ENCODE data around the gene MYO19. TPM values are rescaled to one million over a fixed set of nuclear protein-coding genes. Genes with fewer than 3 reads are reported as not detected.
A peak's percentile ranks its signal among the peaks of the same experiment; 100 is the strongest.

Gene MYO19
- total RNA-seq, 2 donors from 2014 or later = 98.8 to 171 TPM

GRCh38 chr17:36544307-36545076 lies 9.8 kb upstream of the MYO19 start, which contains the start of gene GGNBP2:
Gene GGNBP2, plus strand, starts transcription at chr17:36544919. Its CDS starts 806 bp downstream, at chr17:36545725.
- Mint-ChIP-seq H3K36me3 (ENCODE audit: low read depth) (peaks cover 65% of the 10 kb centered on the region), H3K27me3 (no peaks in the 10 kb centered on the region), H3K4me3 (peak within 1 kb of the TSS; percentile 96), H3K27ac (peak within 1 kb of the TSS; percentile 99), H3K4me1 (peaks cover 11% of the 10 kb centered on the region), H3K9me3 (no peaks in the 10 kb centered on the region)
- ATAC-seq (replicated peaks) = peak; percentile 72

- H3K4me1 Mint-ChIP-seq = peaks cover 11% of the 10 kb centered on the region
- no peaks in the 10 kb centered on the region for H3K9me3 Mint-ChIP-seq
- H3K4me3 Mint-ChIP-seq = peak overlapping the region; percentile 96
- ATAC-seq (replicated peaks) = no peak
- peak overlapping the region; percentile 99 for H3K27ac Mint-ChIP-seq
- peaks cover 63% of the 10 kb centered on the region for H3K36me3 Mint-ChIP-seq (ENCODE audit: low read depth)
- H3K27me3 Mint-ChIP-seq = no peaks in the 10 kb centered on the region
These were observed 9.3 kb upstream of the MYO19 start for GRCh38 chr17:36544044-36544306.

GRCh38 chr17:36542755-36543154 lies 8.1 kb upstream of the MYO19 start:
- no peak for ATAC-seq (replicated peaks)
- Mint-ChIP-seq H3K36me3 (ENCODE audit: low read depth) (peaks cover 64% of the 10 kb centered on the region), H3K27me3 (no peaks in the 10 kb centered on the region), H3K27ac (no peak overlapping the region), H3K4me3 (peak overlapping the region; percentile 96), H3K4me1 (peaks cover 9% of the 10 kb centered on the region), H3K9me3 (no peaks in the 10 kb centered on the region)

- Mint-ChIP-seq H3K4me3 (no peak overlapping the region), H3K27ac (no peak overlapping the region), H3K36me3 (ENCODE audit: low read depth) (peaks cover 63% of the 10 kb centered on the region), H3K4me1 (peaks cover 9% of the 10 kb centered on the region), H3K9me3 (no peaks in the 10 kb centered on the region), H3K27me3 (no peaks in the 10 kb centered on the region)
- ATAC-seq (replicated peaks) = no peak
These were observed 6.0 kb upstream of the MYO19 start for GRCh38 chr17:36540696-36541095.

- Mint-ChIP-seq H3K27me3 (no peaks in the 10 kb centered on the region), H3K4me1 (peaks cover 18% of the 10 kb centered on the region), H3K9me3 (no peaks in the 10 kb centered on the region), H3K4me3 (peak overlapping the region; percentile 97), H3K36me3 (ENCODE audit: low read depth) (peaks cover 89% of the 10 kb centered on the region), H3K27ac (peak overlapping the region; percentile 93)
- ATAC-seq (replicated peaks) = peak; percentile 45
These were observed 1.0 kb upstream of the MYO19 start for GRCh38 chr17:36535669-36536081.

- Mint-ChIP-seq H3K27me3 (no peaks in the 10 kb centered on the region), H3K36me3 (ENCODE audit: low read depth) (peaks cover 91% of the 10 kb centered on the region), H3K9me3 (no peaks in the 10 kb centered on the region), H3K4me1 (peaks cover 14% of the 10 kb centered on the region), H3K4me3 (peak overlapping the region; percentile 97), H3K27ac (peak overlapping the region; percentile 93)
- peak; percentile 29 for ATAC-seq (replicated peaks)
These were observed 481 bp downstream of the MYO19 start for GRCh38 chr17:36533935-36534839.

- no peak overlapping the region for H3K27ac Mint-ChIP-seq
- ATAC-seq (replicated peaks) = no peak
- H3K36me3 Mint-ChIP-seq (ENCODE audit: low read depth) = peaks cover 91% of the 10 kb centered on the region
- peaks cover 14% of the 10 kb centered on the region for H3K4me1 Mint-ChIP-seq
- H3K4me3 Mint-ChIP-seq = peak overlapping the region; percentile 97
- H3K27me3 Mint-ChIP-seq = no peaks in the 10 kb centered on the region
- no peaks in the 10 kb centered on the region for H3K9me3 Mint-ChIP-seq
These were observed 2.2 kb downstream of the MYO19 start for GRCh38 chr17:36532435-36532975.

GRCh38 chr17:36529121-36529520 lies 5.5 kb downstream of the MYO19 start:
- no peak for ATAC-seq (replicated peaks)
- H3K27me3 Mint-ChIP-seq = no peaks in the 10 kb centered on the region
- peak overlapping the region; percentile 21 for H3K27ac Mint-ChIP-seq

GRCh38 chr17:36527621-36528250 lies 6.9 kb downstream of the MYO19 start:
- Mint-ChIP-seq H3K27ac (no peak overlapping the region), H3K4me3 (no peak overlapping the region), H3K36me3 (ENCODE audit: low read depth) (peaks cover 89% of the 10 kb centered on the region), H3K27me3 (no peaks in the 10 kb centered on the region), H3K9me3 (peaks cover 3% of the 10 kb centered on the region), H3K4me1 (peaks cover 27% of the 10 kb centered on the region)
- ATAC-seq (replicated peaks) = no peak

More at GRCh38 chr17:36529121-36529520, 5.5 kb downstream of the MYO19 start:
- Mint-ChIP-seq H3K4me1 (peaks cover 31% of the 10 kb centered on the region), H3K36me3 (ENCODE audit: low read depth) (peaks cover 93% of the 10 kb centered on the region), H3K4me3 (no peak overlapping the region), H3K9me3 (peaks cover 3% of the 10 kb centered on the region)

- no peak overlapping the region for H3K4me3 Mint-ChIP-seq
- H3K9me3 Mint-ChIP-seq = peaks cover 3% of the 10 kb centered on the region
- no peaks in the 10 kb centered on the region for H3K27me3 Mint-ChIP-seq
- H3K4me1 Mint-ChIP-seq = peaks cover 23% of the 10 kb centered on the region
- ATAC-seq (replicated peaks) = no peak
- H3K36me3 Mint-ChIP-seq (ENCODE audit: low read depth) = peaks cover 95% of the 10 kb centered on the region
- peak overlapping the region; percentile 16 for H3K27ac Mint-ChIP-seq
These were observed 8.8 kb downstream of the MYO19 start for GRCh38 chr17:36525888-36526287.

- peaks cover 23% of the 10 kb centered on the region for H3K4me1 Mint-ChIP-seq
These were observed 9.6 kb downstream of the MYO19 start for GRCh38 chr17:36525113-36525512.

GRCh38 chr17:36524428-36524876 lies 10.2 kb downstream of the MYO19 start:
- H3K36me3 Mint-ChIP-seq (ENCODE audit: low read depth) = peaks cover 97% of the 10 kb centered on the region
- peaks cover 3% of the 10 kb centered on the region for H3K9me3 Mint-ChIP-seq
- H3K27ac Mint-ChIP-seq = peak overlapping the region; percentile 16
- ATAC-seq (replicated peaks) = peak; percentile 95
- peak overlapping the region; percentile 23 for H3K4me3 Mint-ChIP-seq
- peaks cover 23% of the 10 kb centered on the region for H3K4me1 Mint-ChIP-seq
- H3K27me3 Mint-ChIP-seq = no peaks in the 10 kb centered on the region

More at GRCh38 chr17:36525113-36525512, 9.6 kb downstream of the MYO19 start:
- H3K9me3 Mint-ChIP-seq = peaks cover 3% of the 10 kb centered on the region
- peak overlapping the region; percentile 16 for H3K27ac Mint-ChIP-seq
- H3K36me3 Mint-ChIP-seq (ENCODE audit: low read depth) = peaks cover 97% of the 10 kb centered on the region
- peak overlapping the region; percentile 23 for H3K4me3 Mint-ChIP-seq
- no peaks in the 10 kb centered on the region for H3K27me3 Mint-ChIP-seq
- no peak for ATAC-seq (replicated peaks)

- no peak overlapping the region for H3K27ac Mint-ChIP-seq
- peaks cover 23% of the 10 kb centered on the region for H3K4me1 Mint-ChIP-seq
- H3K27me3 Mint-ChIP-seq = no peaks in the 10 kb centered on the region
- H3K9me3 Mint-ChIP-seq = peaks cover 3% of the 10 kb centered on the region
- H3K4me3 Mint-ChIP-seq = no peak overlapping the region
- H3K36me3 Mint-ChIP-seq (ENCODE audit: low read depth) = peaks cover 97% of the 10 kb centered on the region
- no peak for ATAC-seq (replicated peaks)
These were observed 11.6 kb downstream of the MYO19 start for GRCh38 chr17:36523113-36523512.

- Mint-ChIP-seq H3K27me3 (no peaks in the 10 kb centered on the region), H3K27ac (no peak overlapping the region), H3K4me3 (no peak overlapping the region), H3K36me3 (ENCODE audit: low read depth) (peaks cover 91% of the 10 kb centered on the region), H3K4me1 (no peaks in the 10 kb centered on the region), H3K9me3 (no peaks in the 10 kb centered on the region)
- ATAC-seq (replicated peaks) = no peak
These were observed 18.8 kb downstream of the MYO19 start for GRCh38 chr17:36515837-36516236.

Measured in activated T-helper 17 cell treated with anti-CD3 and anti-CD28 coated beads, Interleukin-2, amount 50 U/mL, for 72 hours (primary cell).